MCF 10A (cell line): ENCODE results near the gene TOP2A. TPM values are rescaled to one million over a fixed set of nuclear protein-coding genes. Genes with fewer than 3 reads are reported as not detected.
"Not testable (repeated sequence)": the region's sequence is repeated elsewhere in the genome, so short reads cannot be mapped to it uniquely, and the experiment has no call there.

Experiments used
- BruUV-seq: library from RNA; stranded (reverse); fragments of 400-500 nt; replicated peaks from 2 replicates; lab custom pipeline; 2021; lab: Mats Ljungman, UMichigan
- CTCF ChIA-PET: fragments of 300-600 bp; sonication (Branson Sonifier 250); formaldehyde crosslinking; extraction: SDS; loops from one replicate; lab custom pipeline; 2021; ENCODE audit warnings: antibody characterized with exemption, inconsistent platforms; lab: Yijun Ruan, JAX
- POLR2A ChIA-PET: fragments of 300-600, 350-650 bp; sonication (Branson Sonifier 250); formaldehyde crosslinking; extraction: SDS; loops from one replicate; lab custom pipeline; 2020; ENCODE audit warnings: antibody characterized with exemption, inconsistent platforms; lab: Yijun Ruan, JAX
- DNase-seq: peaks from one replicate; pipeline ENCODE4 v3.0.0-alpha.2; 2018; ENCODE audit not compliant: unreplicated experiment
- H3K27ac Mint-ChIP-seq: one replicate; pipeline ENCODE4 v1.8.0; 2022; ENCODE audit warnings: mild to moderate bottlenecking, low read depth, mixed read lengths; ENCODE audit not compliant: unreplicated experiment
- H3K27me3 Mint-ChIP-seq: one replicate; pipeline ENCODE4 v1.8.0; 2022; ENCODE audit warnings: mixed read lengths; ENCODE audit not compliant: insufficient read depth, unreplicated experiment
- H3K36me3 Mint-ChIP-seq: one replicate; pipeline ENCODE4 v1.8.0; 2022; ENCODE audit warnings: mild to moderate bottlenecking, moderate library complexity, mixed read lengths; ENCODE audit not compliant: insufficient read depth, unreplicated experiment
- H3K4me1 Mint-ChIP-seq: one replicate; pipeline ENCODE4 v1.8.0; 2022; ENCODE audit warnings: mixed read lengths; ENCODE audit not compliant: insufficient read depth, unreplicated experiment
- H3K4me3 Mint-ChIP-seq: one replicate; pipeline ENCODE4 v1.8.0; 2022; ENCODE audit warnings: mild to moderate bottlenecking, moderate library complexity, mixed read lengths; ENCODE audit not compliant: unreplicated experiment
- H3K9me3 Mint-ChIP-seq: one replicate; pipeline ENCODE4 v1.8.0; 2022; ENCODE audit warnings: mixed read lengths; ENCODE audit not compliant: unreplicated experiment
- CTCF ChIP-seq: fragments of 200-600 bp; IDR thresholded peaks from one replicate; pipeline ENCODE4 v1.8.0; 2022; ENCODE audit warnings: antibody characterized with exemption, mild to moderate bottlenecking; ENCODE audit not compliant: unreplicated experiment
- intact Hi-C: fragments of 100-400 bp; cut with micrococcal nuclease; formaldehyde crosslinking; loops from 2 replicates; pipeline ENCODE4 v1.14.1; 2022
- total RNA-seq: library from RNA; stranded (reverse); gene quantifications from 2 replicates; pipeline ENCODE4 v1.2.3, GENCODE V29; 2022

Gene TOP2A
- total RNA-seq, 1 experiment from 2014 or later: 151 TPM

GRCh38 chr17:40404003-40404402, 13.7 kb downstream of the TOP2A start:
- intact Hi-C loops: no loop called here
- Mint-ChIP-seq H3K4me1 (peaks cover 6% of the 10 kb centered on the region), H3K27ac (peak overlapping the region; percentile 12), H3K27me3 (no peaks in the 10 kb centered on the region), H3K9me3 (no peaks in the 10 kb centered on the region), H3K36me3 (peaks cover 32% of the 10 kb centered on the region), H3K4me3 (no peak overlapping the region)
- no TSS peak for BruUV-seq
- DNase-seq: no peak
- POLR2A ChIA-PET: interaction anchor here (0.6 kb wide), 1 partner anchor 152 kb away, joined by 3 read pairs; no protein-coding TSS in a partner anchor
- CTCF ChIA-PET: interaction anchor here (0.6 to 2.5 kb wide), 2 partner anchors 11 to 314 kb away, joined by 4 to 9 read pairs; no protein-coding TSS in a partner anchor
- TF ChIP-seq CTCF: no peak

GRCh38 chr17:40402668-40403067, 15.0 kb downstream of the TOP2A start:
- no peak for DNase-seq
- H3K27ac Mint-ChIP-seq: peak overlapping the region; percentile 33
- no peaks in the 10 kb centered on the region for H3K9me3 Mint-ChIP-seq
- no peak for TF ChIP-seq CTCF
- ChIA-PET POLR2A (interaction anchor here (1.4 to 1.5 kb wide), 2 partner anchors 8 to 12 kb away, joined by 4 to 6 read pairs; no protein-coding TSS in a partner anchor), CTCF (interaction anchor here (0.8 to 2.5 kb wide), 3 partner anchors 12 to 786 kb away, joined by 3 to 9 read pairs (median 4); no protein-coding TSS in a partner anchor)
- intact Hi-C loops: no loop called here
- H3K27me3 Mint-ChIP-seq: no peaks in the 10 kb centered on the region
- BruUV-seq: no TSS peak
- no peak overlapping the region for H3K4me3 Mint-ChIP-seq
- H3K4me1 Mint-ChIP-seq: peaks cover 6% of the 10 kb centered on the region
- H3K36me3 Mint-ChIP-seq: peaks cover 29% of the 10 kb centered on the region

GRCh38 chr17:40399185-40399584, 18.5 kb downstream of the TOP2A start:
- Mint-ChIP-seq H3K27me3 (no peaks in the 10 kb centered on the region), H3K27ac (no peak overlapping the region), H3K36me3 (peaks cover 31% of the 10 kb centered on the region), H3K9me3 (no peaks in the 10 kb centered on the region), H3K4me1 (peaks cover 6% of the 10 kb centered on the region), H3K4me3 (no peak overlapping the region)
- POLR2A ChIA-PET: interaction anchor here (1.7 kb wide), 1 partner anchor 19 kb away, joined by 4 read pairs; the partner anchor contains the start of gene TOP2A
- BruUV-seq: no TSS peak
- CTCF ChIA-PET: interaction anchor here (0.6 to 3.4 kb wide), 11 partner anchors 10 to 161 kb away, joined by 3 to 26 read pairs (median 4); no protein-coding TSS in a partner anchor
- DNase-seq: peak; percentile 61
- peak; percentile 46 for TF ChIP-seq CTCF
- intact Hi-C loops: loop anchor here (1.0 to 2.0 kb wide), 4 partner anchors 16 to 161 kb away; no protein-coding TSS in a partner anchor

- H3K27me3 Mint-ChIP-seq, H3K9me3 Mint-ChIP-seq, H3K4me1 Mint-ChIP-seq, POLR2A ChIA-PET, H3K4me3 Mint-ChIP-seq, intact Hi-C loops, DNase-seq, BruUV-seq, H3K27ac Mint-ChIP-seq: not testable (repeated sequence)
- H3K36me3 Mint-ChIP-seq: peaks cover 17% of the 10 kb centered on the region
- CTCF ChIA-PET: interaction anchor here (0.5 to 0.6 kb wide), 3 partner anchors 9 to 147 kb away, joined by 3 to 4 read pairs (median 3); no protein-coding TSS in a partner anchor
These were observed 31.1 kb downstream of the TOP2A start for GRCh38 chr17:40386555-40386954.
